Endodermal cell (in vitro differentiated cells): ENCODE measurements around the gene FAM177B. TPM values are rescaled to one million over a fixed set of nuclear protein-coding genes. Genes with fewer than 3 reads are reported as not detected.
"Not testable (repeated sequence)": the region's sequence is repeated elsewhere in the genome, so short reads cannot be mapped to it uniquely, and the experiment has no call there.

Experiments
- DNase-seq: peaks from one replicate; pipeline ENCODE4 v3.0.0-alpha.2; 2017
- H3K27ac ChIP-seq: 2 replicates; pipeline ENCODE4 v1.5.1; 2013; ENCODE audit warnings: mild to moderate bottlenecking, low read depth, low read length, moderate library complexity
- H3K27me3 ChIP-seq: 2 replicates; pipeline ENCODE4 v1.6.1; 2013; ENCODE audit warnings: mild to moderate bottlenecking, low read length, moderate library complexity; ENCODE audit not compliant: insufficient read depth, control insufficient read depth, poor library complexity, severe bottlenecking
- H3K36me3 ChIP-seq: 2 replicates; pipeline ENCODE4 v1.7.0; 2013; ENCODE audit warnings: mild to moderate bottlenecking, low read length, moderate library complexity; ENCODE audit not compliant: control insufficient read depth, insufficient read depth
- H3K4me1 ChIP-seq: one replicate; pipeline ENCODE4 v1.7.0; 2013; ENCODE audit warnings: low read length; ENCODE audit not compliant: control insufficient read depth, insufficient read depth
- H3K4me3 ChIP-seq: 2 replicates; pipeline ENCODE4 v1.5.1; 2013; ENCODE audit warnings: mild to moderate bottlenecking, low read length, moderate library complexity
- H3K9ac ChIP-seq: 2 replicates; pipeline ENCODE4 v1.6.1; 2013; ENCODE audit warnings: mild to moderate bottlenecking, low read length, moderate library complexity; ENCODE audit not compliant: poor library complexity, severe bottlenecking; ENCODE audit errors: extremely low read depth
- H3K9me3 ChIP-seq: 2 replicates; pipeline ENCODE4 v1.6.1; 2013; ENCODE audit warnings: mild to moderate bottlenecking, low read length, moderate library complexity; ENCODE audit not compliant: control insufficient read depth
- H3K27ac Mint-ChIP-seq: 2 replicates; pipeline ENCODE4 v1.8.0; 2020; ENCODE audit warnings: mixed read lengths
- H3K27me3 Mint-ChIP-seq: 2 replicates; pipeline ENCODE4 v1.8.0; 2021; ENCODE audit warnings: mild to moderate bottlenecking, mixed read lengths; ENCODE audit not compliant: insufficient read depth
- H3K36me3 Mint-ChIP-seq: 2 replicates; pipeline ENCODE4 v1.8.0; 2020; ENCODE audit warnings: low read depth, mixed read lengths
- H3K4me1 Mint-ChIP-seq: 2 replicates; pipeline ENCODE4 v1.8.0; 2020; ENCODE audit warnings: mixed read lengths
- H3K4me3 Mint-ChIP-seq: 2 replicates; pipeline ENCODE4 v1.8.0; 2020; ENCODE audit warnings: mild to moderate bottlenecking, moderate library complexity, mixed read lengths
- H3K9me3 Mint-ChIP-seq: 2 replicates; pipeline ENCODE4 v1.8.0; 2020; ENCODE audit warnings: mild to moderate bottlenecking, mixed read lengths
- WGBS, 2 experiments: methylation state at CpG; one replicate each; pipeline versions ENCODE4 v1.1.5 to v1.1.7; 2013; ENCODE audit warnings: missing lambda C conversion rate in 2 of 2, mixed read lengths in 1 of 2; ENCODE audit not compliant: insufficient coverage in 1 of 2, insufficient read length in 1 of 2; 5-methylcytosine and 5-hydroxymethylcytosine counted together
- total RNA-seq, 2 donors: library from RNA; stranded (reverse); fragmentation: NEBNext Ultra II Directional in 1 of 2; extraction: Animal tissue kit (Norgen Biotek cat#: 25700) in 1 of 2; gene quantifications; 2 replicates in 1 of 2; 3 replicates in 1 of 2; pipeline ENCODE4 v1.2.1, GENCODE V29; 2021
- TF ChIP-seq, protein P1 (sequence below): fragments of 200-600 bp; sonication (generic); conservative IDR thresholded peaks from 2 replicates; pipeline ENCODE4 v1.5.0; 2021; ENCODE audit warnings: antibody characterized with exemption, mild to moderate bottlenecking

FAM177B gene
- total RNA-seq, 2 donors from 2014 or later: not detected

GRCh38 chr1:222761083-222761482 lies 24.1 kb downstream of the FAM177B start:
- DNase-seq: no peak
- Mint-ChIP-seq H3K36me3 (no peaks in the 10 kb centered on the region), H3K4me3 (no peak overlapping the region), H3K27me3 (peaks cover 10% of the 10 kb centered on the region), H3K27ac (no peak overlapping the region), H3K9me3 (peaks cover 9% of the 10 kb centered on the region), H3K4me1 (no peaks in the 10 kb centered on the region)
- no peaks in the 10 kb centered on the region for H3K9me3 ChIP-seq
- WGBS, 2 experiments: 67% methylated on average over 1 of the region's 1 CpG; no CpG with 5 or more reads in 1 of the 2 experiments
- H3K36me3 ChIP-seq: no peaks in the 10 kb centered on the region
- no peaks in the 10 kb centered on the region for H3K27me3 ChIP-seq
- no peaks in the 10 kb centered on the region for H3K4me1 ChIP-seq
- H3K4me3 ChIP-seq: no peak overlapping the region
- H3K27ac ChIP-seq: no peak overlapping the region
- H3K9ac ChIP-seq: no peak overlapping the region
- TF ChIP-seq, protein P1, sequence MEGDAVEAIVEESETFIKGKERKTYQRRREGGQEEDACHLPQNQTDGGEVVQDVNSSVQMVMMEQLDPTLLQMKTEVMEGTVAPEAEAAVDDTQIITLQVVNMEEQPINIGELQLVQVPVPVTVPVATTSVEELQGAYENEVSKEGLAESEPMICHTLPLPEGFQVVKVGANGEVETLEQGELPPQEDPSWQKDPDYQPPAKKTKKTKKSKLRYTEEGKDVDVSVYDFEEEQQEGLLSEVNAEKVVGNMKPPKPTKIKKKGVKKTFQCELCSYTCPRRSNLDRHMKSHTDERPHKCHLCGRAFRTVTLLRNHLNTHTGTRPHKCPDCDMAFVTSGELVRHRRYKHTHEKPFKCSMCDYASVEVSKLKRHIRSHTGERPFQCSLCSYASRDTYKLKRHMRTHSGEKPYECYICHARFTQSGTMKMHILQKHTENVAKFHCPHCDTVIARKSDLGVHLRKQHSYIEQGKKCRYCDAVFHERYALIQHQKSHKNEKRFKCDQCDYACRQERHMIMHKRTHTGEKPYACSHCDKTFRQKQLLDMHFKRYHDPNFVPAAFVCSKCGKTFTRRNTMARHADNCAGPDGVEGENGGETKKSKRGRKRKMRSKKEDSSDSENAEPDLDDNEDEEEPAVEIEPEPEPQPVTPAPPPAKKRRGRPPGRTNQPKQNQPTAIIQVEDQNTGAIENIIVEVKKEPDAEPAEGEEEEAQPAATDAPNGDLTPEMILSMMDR: no peak

DNA sequence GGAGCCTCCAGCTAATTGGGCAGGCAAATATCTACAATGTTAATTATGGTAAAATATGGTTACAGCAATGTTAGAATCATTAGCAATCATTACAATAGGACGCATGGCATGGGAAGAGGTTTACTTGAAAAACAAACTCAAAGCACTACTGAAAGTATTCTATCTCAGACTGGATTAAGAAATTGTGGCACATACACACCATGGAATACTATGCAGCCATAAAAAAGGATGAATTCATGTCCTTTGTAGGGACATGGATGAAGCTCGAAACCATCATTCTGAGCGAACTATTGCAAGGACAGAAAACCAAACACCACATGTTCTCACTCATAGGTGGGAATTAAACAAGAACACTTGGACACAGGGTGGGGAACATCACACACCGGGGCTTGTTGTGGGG lies 25.2 kb downstream of the FAM177B start:
- not testable (repeated sequence) for H3K36me3 Mint-ChIP-seq, H3K4me3 Mint-ChIP-seq, H3K4me1 ChIP-seq, H3K27ac ChIP-seq, H3K27me3 Mint-ChIP-seq, H3K4me3 ChIP-seq, H3K36me3 ChIP-seq, H3K27me3 ChIP-seq, H3K9ac ChIP-seq, H3K9me3 ChIP-seq, DNase-seq, H3K9me3 Mint-ChIP-seq, H3K27ac Mint-ChIP-seq, H3K4me1 Mint-ChIP-seq
- 50% methylated on average over 2 of the region's 4 CpGs; no CpG with 5 or more reads in 1 of the 2 experiments for WGBS, 2 experiments

DNA sequence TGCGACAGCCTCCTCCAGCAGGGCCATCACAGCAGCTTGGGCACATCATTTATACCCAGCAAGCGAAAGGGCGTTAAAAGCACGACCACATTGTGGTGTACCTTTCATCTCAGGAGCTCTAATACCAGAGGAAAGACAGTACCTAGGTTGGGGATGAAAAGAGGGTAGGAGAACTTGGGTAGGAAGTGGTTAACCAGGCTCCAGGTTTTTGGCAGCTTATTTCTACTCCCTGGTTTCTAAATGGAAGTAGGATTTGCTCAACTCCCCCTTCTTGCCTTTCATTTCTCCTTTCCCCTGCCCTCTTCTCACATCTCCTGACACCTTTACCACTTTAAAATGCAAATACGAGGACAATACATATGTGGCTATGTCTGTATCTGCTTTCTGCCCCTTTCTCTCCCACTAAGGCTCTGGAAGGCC lies 30.2 kb downstream of the FAM177B start:
- DNase-seq: no peak
- no peak overlapping the region for H3K9ac ChIP-seq
- no peaks in the 10 kb centered on the region for H3K36me3 ChIP-seq
- Mint-ChIP-seq H3K4me3 (no peak overlapping the region), H3K36me3 (peaks cover 4% of the 10 kb centered on the region), H3K27ac (no peak overlapping the region), H3K27me3 (peaks cover 10% of the 10 kb centered on the region), H3K9me3 (peaks cover 35% of the 10 kb centered on the region), H3K4me1 (peaks cover 5% of the 10 kb centered on the region)
- no peak overlapping the region for H3K4me3 ChIP-seq
- no peaks in the 10 kb centered on the region for H3K27me3 ChIP-seq
- WGBS, 2 experiments: 89 to 94% methylated on average over 4 to 5 of the region's 5 CpGs
- no peaks in the 10 kb centered on the region for H3K4me1 ChIP-seq
- TF ChIP-seq, protein P1: no peak
- no peak overlapping the region for H3K27ac ChIP-seq
- peaks cover 28% of the 10 kb centered on the region for H3K9me3 ChIP-seq

- Histone ChIP-seq H3K9ac (no peak overlapping the region), H3K4me1 (no peaks in the 10 kb centered on the region), H3K27ac (no peak overlapping the region), H3K27me3 (no peaks in the 10 kb centered on the region), H3K4me3 (no peak overlapping the region), H3K36me3 (no peaks in the 10 kb centered on the region), H3K9me3 (peaks cover 28% of the 10 kb centered on the region)
- Mint-ChIP-seq H3K9me3 (peaks cover 35% of the 10 kb centered on the region), H3K27ac (no peak overlapping the region), H3K36me3 (peaks cover 4% of the 10 kb centered on the region), H3K4me3 (no peak overlapping the region), H3K4me1 (peaks cover 5% of the 10 kb centered on the region), H3K27me3 (peaks cover 6% of the 10 kb centered on the region)
- DNase-seq: no peak
- TF ChIP-seq, protein P1: no peak
Measured at GRCh38 chr1:222768592-222768991, 31.6 kb downstream of the FAM177B start.
